ENCODE data around the gene ABHD2. TPM values are rescaled to one million over a fixed set of nuclear protein-coding genes. Genes with fewer than 3 reads are reported as not detected.

ABHD2 gene
- total and polyA plus RNA-seq, 9 donors, result 17.0 to 107 (median 89.5) TPM

DNA sequence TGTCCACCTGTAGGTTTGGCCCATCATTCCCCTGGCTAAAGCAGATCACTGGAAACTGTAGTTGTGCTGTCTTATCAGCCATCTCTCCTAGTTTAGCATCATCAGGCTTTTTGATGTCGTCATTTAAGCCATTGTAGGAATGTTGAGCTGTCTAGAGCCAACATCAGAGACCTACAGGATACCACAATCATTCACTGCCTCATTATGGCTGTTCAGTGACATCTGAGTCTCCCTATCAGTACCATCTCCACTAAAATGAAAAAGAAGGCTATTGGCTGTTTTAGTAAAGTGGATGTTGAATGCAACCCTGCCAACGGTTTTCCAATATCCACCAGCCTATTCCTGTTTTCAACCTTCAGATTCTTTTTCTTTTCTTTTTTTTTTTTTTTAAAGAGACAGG is 103.9 kb downstream of the ABHD2 start:
- TF ChIP-seq, protein P1, sequence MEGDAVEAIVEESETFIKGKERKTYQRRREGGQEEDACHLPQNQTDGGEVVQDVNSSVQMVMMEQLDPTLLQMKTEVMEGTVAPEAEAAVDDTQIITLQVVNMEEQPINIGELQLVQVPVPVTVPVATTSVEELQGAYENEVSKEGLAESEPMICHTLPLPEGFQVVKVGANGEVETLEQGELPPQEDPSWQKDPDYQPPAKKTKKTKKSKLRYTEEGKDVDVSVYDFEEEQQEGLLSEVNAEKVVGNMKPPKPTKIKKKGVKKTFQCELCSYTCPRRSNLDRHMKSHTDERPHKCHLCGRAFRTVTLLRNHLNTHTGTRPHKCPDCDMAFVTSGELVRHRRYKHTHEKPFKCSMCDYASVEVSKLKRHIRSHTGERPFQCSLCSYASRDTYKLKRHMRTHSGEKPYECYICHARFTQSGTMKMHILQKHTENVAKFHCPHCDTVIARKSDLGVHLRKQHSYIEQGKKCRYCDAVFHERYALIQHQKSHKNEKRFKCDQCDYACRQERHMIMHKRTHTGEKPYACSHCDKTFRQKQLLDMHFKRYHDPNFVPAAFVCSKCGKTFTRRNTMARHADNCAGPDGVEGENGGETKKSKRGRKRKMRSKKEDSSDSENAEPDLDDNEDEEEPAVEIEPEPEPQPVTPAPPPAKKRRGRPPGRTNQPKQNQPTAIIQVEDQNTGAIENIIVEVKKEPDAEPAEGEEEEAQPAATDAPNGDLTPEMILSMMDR (IDR thresholded peaks at IDR 0.05), result no peak
- no peak for TF ChIP-seq EP300 (IDR thresholded peaks at IDR 0.05)
- no peak for TF ChIP-seq POLR2A (IDR thresholded peaks at IDR 0.05)

DNA sequence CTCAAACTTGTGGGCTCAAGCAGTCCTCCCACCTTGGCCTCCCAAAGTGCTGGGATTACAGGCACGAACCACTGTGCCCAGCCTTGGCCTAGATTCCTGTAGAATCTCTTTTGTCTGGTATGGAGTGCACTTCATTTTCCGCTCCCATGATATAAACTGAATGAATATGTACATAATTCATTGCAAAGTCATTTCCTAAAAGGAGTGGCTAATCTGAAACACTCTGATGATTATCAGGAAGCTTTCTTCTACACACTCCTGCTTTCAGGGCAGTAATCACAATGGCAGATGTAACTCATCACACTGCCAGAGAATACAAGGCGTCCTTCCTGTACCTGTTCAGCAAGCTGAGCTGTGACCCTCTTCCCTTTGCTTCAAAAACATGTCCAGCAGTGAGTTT is 104.5 kb downstream of the ABHD2 start:
- Histone ChIP-seq H3K27me3 (no peaks in the 10 kb centered on the region), H3K9me3 (no peaks in the 10 kb centered on the region), H3K4me1 (ENCODE audit: insufficient read depth) (no peaks in the 10 kb centered on the region), H3K4me3 (no peak overlapping the region), H3K27ac (no peak overlapping the region), H3K36me3 (no peaks in the 10 kb centered on the region)
- TF ChIP-seq, protein P1 (IDR thresholded peaks at IDR 0.05), result no peak
- TF ChIP-seq EP300 (IDR thresholded peaks at IDR 0.05) (no peak), POLR2A (IDR thresholded peaks at IDR 0.05) (no peak)
- 84 to 91% (median 87%) methylated on average over 3 of the region's 3 CpGs for WGBS, 3 donors
- intact Hi-C loops (cut with DNase I), result no loop called here
- no peak for DNase-seq

More for the DNA sequence above, 103.9 kb downstream of the ABHD2 start:
- Histone ChIP-seq H3K27ac (no peak overlapping the region), H3K36me3 (no peaks in the 10 kb centered on the region), H3K4me1 (ENCODE audit: insufficient read depth) (no peaks in the 10 kb centered on the region), H3K27me3 (no peaks in the 10 kb centered on the region), H3K4me3 (no peak overlapping the region), H3K9me3 (no peaks in the 10 kb centered on the region)
- 50 to 63% (median 61%) methylated on average over 2 of the region's 2 CpGs for WGBS, 3 donors
- DNase-seq, result no peak
- intact Hi-C loops (cut with DNase I), result no loop called here

DNA sequence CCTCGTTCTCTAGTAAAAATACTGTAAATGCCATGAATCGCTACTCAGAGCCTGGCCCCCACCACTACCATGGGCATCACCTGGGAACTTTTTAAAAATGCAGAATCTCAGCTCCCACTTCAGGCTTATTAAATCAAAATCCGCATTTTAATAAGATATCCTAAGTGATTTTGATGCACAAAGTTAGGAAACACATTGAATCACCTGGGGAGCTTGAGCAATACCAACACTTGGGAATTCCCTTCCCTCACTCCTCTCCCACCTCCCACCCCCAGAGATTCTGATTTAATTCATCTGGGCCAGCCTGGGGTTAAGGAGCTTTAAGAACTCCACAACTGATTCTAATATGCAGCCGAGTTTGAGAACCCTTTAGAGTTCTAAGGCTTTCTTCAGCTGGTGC is 106.4 kb downstream of the ABHD2 start:
- H3K36me3 ChIP-seq, result no peaks in the 10 kb centered on the region
- WGBS, 3 donors, result 78 to 88% (median 87%) methylated on average over 4 of the region's 4 CpGs
- no peaks in the 10 kb centered on the region for H3K27me3 ChIP-seq
- H3K4me1 ChIP-seq (ENCODE audit: insufficient read depth), result no peaks in the 10 kb centered on the region
- no peak overlapping the region for H3K27ac ChIP-seq
- no peak overlapping the region for H3K4me3 ChIP-seq
- no peaks in the 10 kb centered on the region for H3K9me3 ChIP-seq
- DNase-seq, result no peak
- TF ChIP-seq POLR2A (IDR thresholded peaks at IDR 0.05) (no peak), EP300 (IDR thresholded peaks at IDR 0.05) (no peak)
- TF ChIP-seq, protein P1 (IDR thresholded peaks at IDR 0.05), result no peak
- intact Hi-C loops (cut with DNase I), result no loop called here

DNA sequence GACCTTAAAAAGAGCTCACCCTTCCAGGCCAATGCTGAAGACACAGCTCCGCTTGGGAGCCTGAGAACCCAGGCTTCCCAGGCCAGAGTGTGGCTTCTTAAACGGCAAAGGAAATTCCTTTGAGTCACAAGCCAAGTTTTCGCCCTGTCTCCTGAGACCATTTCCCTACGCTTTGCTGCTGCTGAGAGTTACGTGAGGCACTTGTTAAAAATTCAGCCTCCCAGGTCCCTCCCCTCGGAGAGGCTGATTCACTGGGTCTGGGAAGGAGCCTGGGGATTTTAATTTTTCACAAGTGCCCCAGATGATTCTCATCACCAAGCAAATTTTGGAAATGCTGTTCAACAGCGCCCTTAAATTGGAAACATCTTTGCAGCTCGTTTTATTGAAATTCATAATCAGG is 107.6 kb downstream of the ABHD2 start:
- whole genome bisulfite sequencing, 3 donors, result 61 to 70% (median 68%) methylated on average over 8 of the region's 8 CpGs
- H3K27me3 ChIP-seq, result no peaks in the 10 kb centered on the region
- H3K9me3 ChIP-seq, result no peaks in the 10 kb centered on the region
- DNase-seq, result no peak
- H3K4me1 ChIP-seq (ENCODE audit: insufficient read depth), result no peaks in the 10 kb centered on the region
- no peak overlapping the region for H3K27ac ChIP-seq
- H3K4me3 ChIP-seq, result no peak overlapping the region
- TF ChIP-seq, protein P1 (IDR thresholded peaks at IDR 0.05), result no peak
- TF ChIP-seq POLR2A (IDR thresholded peaks at IDR 0.05) (no peak), EP300 (IDR thresholded peaks at IDR 0.05) (no peak)
- no peaks in the 10 kb centered on the region for H3K36me3 ChIP-seq
- intact Hi-C loops (cut with DNase I), result no loop called here

Data from ovary (tissue), 9 donors.